Measurements from ENCODE around the gene ANKLE1. TPM values are rescaled to one million over a fixed set of nuclear protein-coding genes. Genes with fewer than 3 reads are reported as not detected.
"Not testable (repeated sequence)": the region's sequence is repeated elsewhere in the genome, so short reads cannot be mapped to it uniquely, and the experiment has no call there.

Gene ANKLE1
- polyA plus RNA-seq, 1 experiment, result 0.33 TPM

DNA sequence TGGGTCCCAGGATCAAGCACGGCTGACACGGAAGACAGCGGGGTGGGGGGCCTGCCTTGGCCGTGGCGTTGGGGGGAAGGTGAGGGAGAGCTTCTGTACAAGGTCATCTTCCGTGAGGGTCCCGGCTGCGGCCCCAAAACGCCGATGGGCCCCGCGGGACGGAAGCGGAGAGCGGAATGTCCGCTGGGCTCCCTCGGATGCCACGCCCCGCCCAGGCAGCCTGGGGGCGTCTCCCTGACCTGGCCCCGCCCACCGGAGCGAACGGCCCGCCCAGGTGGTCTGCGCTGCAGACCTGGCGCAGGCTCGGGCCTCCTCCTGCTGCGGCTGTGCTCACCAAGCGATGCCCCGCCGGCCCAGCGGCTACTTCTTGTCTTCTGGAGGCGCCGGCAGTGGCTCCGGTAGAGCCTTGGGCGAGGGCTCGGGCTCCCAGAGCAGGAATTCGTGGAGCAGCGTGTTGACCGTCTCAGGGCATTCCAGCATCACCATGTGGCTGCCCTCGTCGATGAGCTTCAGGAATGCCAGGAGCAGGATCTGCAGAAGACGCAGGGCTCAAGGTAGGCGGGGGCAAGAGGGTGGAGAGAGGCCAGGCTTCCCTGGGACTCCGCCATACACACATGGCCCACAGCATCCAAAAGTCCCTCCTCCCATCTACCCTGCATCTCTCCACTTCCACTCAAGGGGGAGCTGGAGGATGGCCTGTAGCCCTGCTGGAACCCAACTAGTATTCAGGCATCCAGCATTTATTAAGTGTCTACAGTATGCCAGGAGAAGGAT lies 10.8 kb downstream of the ANKLE1 start:
- peak; percentile 59 for DNase-seq (ENCODE audit: low read depth, low spot score)
- CTCF ChIA-PET, result interaction anchor here (0.6 to 3.3 kb wide), 9 partner anchors 10 to 687 kb away, joined by 3 to 16 read pairs (median 3); partner anchors contain the start of genes ABHD8, ANKLE1, BABAM1 and MRPL34
- Histone ChIP-seq H3K9me3 (ENCODE audit: control insufficient read depth, insufficient read depth, low read length) (peaks cover 6% of the 10 kb centered on the region), H3K27ac (ENCODE audit: low read depth, low read length) (peak overlapping the region; percentile 81), H3K4me3 (ENCODE audit: low read depth, low read length) (peak overlapping the region; percentile 63), H3K27me3 (ENCODE audit: control insufficient read depth, insufficient read depth, low read length) (no peaks in the 10 kb centered on the region)
- POLR2A ChIA-PET, result interaction anchor here (0.7 to 1.6 kb wide), 6 partner anchors 12 to 179 kb away, joined by 3 to 11 read pairs (median 4); partner anchors contain the start of genes MRPL34 and USE1
- TF ChIP-seq, protein P1, sequence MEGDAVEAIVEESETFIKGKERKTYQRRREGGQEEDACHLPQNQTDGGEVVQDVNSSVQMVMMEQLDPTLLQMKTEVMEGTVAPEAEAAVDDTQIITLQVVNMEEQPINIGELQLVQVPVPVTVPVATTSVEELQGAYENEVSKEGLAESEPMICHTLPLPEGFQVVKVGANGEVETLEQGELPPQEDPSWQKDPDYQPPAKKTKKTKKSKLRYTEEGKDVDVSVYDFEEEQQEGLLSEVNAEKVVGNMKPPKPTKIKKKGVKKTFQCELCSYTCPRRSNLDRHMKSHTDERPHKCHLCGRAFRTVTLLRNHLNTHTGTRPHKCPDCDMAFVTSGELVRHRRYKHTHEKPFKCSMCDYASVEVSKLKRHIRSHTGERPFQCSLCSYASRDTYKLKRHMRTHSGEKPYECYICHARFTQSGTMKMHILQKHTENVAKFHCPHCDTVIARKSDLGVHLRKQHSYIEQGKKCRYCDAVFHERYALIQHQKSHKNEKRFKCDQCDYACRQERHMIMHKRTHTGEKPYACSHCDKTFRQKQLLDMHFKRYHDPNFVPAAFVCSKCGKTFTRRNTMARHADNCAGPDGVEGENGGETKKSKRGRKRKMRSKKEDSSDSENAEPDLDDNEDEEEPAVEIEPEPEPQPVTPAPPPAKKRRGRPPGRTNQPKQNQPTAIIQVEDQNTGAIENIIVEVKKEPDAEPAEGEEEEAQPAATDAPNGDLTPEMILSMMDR (IDR thresholded peaks at IDR 0.05; ENCODE audit: low read depth, low read length), result peak; percentile 75

DNA sequence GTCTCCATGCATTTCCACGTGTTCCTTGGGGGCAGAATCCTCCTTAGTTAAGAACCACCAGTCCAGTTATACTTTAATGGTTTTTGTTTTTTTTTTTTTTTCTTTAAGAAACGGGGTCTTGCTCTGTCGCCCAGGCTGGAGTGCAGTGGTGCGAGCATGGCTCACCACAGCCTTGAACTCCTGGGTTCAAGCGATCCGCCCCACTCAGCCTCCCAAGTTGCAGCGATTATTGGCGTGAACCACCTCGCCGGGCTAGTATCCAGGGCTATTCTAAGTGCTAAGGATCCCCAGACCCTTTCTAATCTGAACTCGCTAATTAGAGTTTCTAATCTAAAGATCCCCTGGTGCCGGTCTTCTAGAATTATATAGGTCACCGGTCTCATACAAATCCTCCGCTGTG lies 11.9 kb downstream of the ANKLE1 start:
- ChIA-PET CTCF (interaction anchor here (0.8 to 3.3 kb wide), 6 partner anchors 11 to 98 kb away, joined by 3 to 16 read pairs (median 3); partner anchors contain the start of genes ABHD8, ANKLE1, BABAM1 and MRPL34), POLR2A (interaction anchor here (0.7 to 1.6 kb wide), 3 partner anchors 11 to 78 kb away, joined by 3 to 11 read pairs (median 3); partner anchors contain the start of genes MRPL34 and USE1)
- Histone ChIP-seq H3K4me3 (ENCODE audit: low read depth, low read length) (no peak overlapping the region), H3K27me3 (ENCODE audit: control insufficient read depth, insufficient read depth, low read length) (no peaks in the 10 kb centered on the region), H3K27ac (ENCODE audit: low read depth, low read length) (no peak overlapping the region), H3K9me3 (ENCODE audit: control insufficient read depth, insufficient read depth, low read length) (peaks cover 6% of the 10 kb centered on the region)
- DNase-seq (ENCODE audit: low read depth, low spot score), result no peak
- TF ChIP-seq, protein P1 (IDR thresholded peaks at IDR 0.05; ENCODE audit: low read depth, low read length), result no peak

DNA sequence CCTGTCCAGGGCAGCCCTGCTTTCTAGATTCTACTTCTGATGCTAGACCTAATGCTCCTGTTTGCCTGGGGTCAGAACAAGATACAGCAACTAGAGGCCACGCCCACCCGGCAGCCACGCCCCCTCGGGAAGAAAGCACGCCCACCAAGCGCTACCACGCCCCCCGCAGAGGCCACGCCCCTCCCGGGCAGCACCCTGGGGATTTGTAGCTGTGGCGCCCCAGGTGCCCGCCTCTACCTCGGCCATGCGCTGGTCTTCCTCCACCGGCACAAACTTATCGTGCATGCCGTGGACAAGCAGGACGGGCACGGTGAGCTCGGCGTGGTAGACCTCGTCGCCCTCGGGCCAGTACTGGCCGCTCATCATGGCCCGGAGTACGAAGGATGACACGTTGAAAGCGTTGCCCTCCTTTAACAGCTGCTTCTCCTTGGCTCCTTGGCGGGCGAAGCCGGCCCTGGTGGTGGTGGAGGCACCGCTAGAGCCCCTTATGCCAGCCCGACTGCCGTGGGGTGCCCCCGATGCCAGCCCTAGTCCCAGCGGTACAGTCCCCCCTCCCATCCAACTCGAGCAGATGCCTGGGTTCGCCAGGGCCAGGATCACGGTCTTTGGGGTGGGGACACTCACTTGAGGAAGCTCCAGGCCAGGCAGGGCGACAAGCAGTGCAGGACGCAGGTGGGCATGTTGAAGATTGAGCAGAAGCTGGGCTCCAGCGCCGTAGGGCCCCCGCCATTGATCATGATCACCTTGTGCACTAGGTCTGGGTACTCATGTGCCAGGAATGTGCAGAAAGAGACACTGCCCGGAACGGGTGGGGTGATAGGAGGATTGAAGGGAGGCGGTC lies 12.6 kb downstream of the ANKLE1 start:
- DNase-seq (ENCODE audit: low read depth, low spot score), result no peak
- no peak overlapping the region for H3K4me3 ChIP-seq (ENCODE audit: low read depth, low read length)
- ChIA-PET POLR2A (no interaction called here), CTCF (interaction anchor here (0.6 to 3.3 kb wide), 3 partner anchors 10 to 91 kb away, joined by 3 to 16 read pairs (median 11); partner anchors contain the start of genes ABHD8 and MRPL34)
- peaks cover 6% of the 10 kb centered on the region for H3K9me3 ChIP-seq (ENCODE audit: control insufficient read depth, insufficient read depth, low read length)
- TF ChIP-seq, protein P1 (IDR thresholded peaks at IDR 0.05; ENCODE audit: low read depth, low read length), result no peak
- no peak overlapping the region for H3K27ac ChIP-seq (ENCODE audit: low read depth, low read length)
- H3K27me3 ChIP-seq (ENCODE audit: control insufficient read depth, insufficient read depth, low read length), result no peaks in the 10 kb centered on the region

DNA sequence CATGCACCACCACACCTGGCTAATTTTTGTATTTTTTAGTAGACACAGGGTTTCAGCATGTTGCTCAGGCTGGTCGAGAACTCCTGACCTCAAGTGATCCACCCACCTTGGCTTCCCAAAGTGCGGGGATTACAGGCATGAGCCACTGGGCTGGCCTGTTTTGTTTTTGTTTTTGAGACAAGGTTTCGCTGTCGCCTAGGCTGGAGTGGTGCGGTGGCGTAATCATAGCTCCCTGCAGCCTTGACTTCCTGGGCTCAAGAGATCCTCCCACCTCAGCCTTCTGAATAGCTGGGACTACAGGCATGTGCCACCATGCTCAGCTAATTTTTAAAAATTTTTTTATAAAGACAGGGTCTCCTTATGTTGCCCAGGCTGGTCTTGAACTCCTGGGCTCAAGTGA lies 13.8 kb downstream of the ANKLE1 start:
- POLR2A ChIA-PET; H3K4me3 ChIP-seq (ENCODE audit: low read depth, low read length); H3K27ac ChIP-seq (ENCODE audit: low read depth, low read length); H3K9me3 ChIP-seq (ENCODE audit: control insufficient read depth, insufficient read depth, low read length); DNase-seq (ENCODE audit: low read depth, low spot score); H3K27me3 ChIP-seq (ENCODE audit: control insufficient read depth, insufficient read depth, low read length); CTCF ChIA-PET: not testable (repeated sequence)

DNA sequence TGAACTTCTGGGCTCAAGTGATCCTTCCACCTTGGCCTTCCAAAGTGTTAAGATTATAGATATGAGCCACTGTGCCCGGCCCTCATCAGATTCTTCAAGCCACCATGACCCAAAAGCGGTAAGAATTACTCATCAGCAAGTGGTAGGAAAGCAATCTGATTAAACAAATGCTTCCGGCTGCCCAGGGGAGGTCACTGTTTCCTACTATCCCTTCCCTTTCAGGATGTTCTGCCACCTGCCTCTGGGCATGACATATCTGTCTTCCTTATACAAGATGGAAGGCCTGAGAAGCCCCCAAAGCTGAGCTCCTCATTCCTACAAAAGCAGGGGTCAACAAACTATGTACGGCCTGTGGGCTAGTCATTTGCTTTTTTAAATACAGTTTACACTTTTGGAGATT lies 14.6 kb downstream of the ANKLE1 start:
- Histone ChIP-seq H3K9me3 (ENCODE audit: control insufficient read depth, insufficient read depth, low read length) (peaks cover 6% of the 10 kb centered on the region), H3K27me3 (ENCODE audit: control insufficient read depth, insufficient read depth, low read length) (no peaks in the 10 kb centered on the region), H3K4me3 (ENCODE audit: low read depth, low read length) (no peak overlapping the region), H3K27ac (ENCODE audit: low read depth, low read length) (no peak overlapping the region)
- POLR2A ChIA-PET, result no interaction called here
- DNase-seq (ENCODE audit: low read depth, low spot score), result no peak
- CTCF ChIA-PET, result no interaction called here
- TF ChIP-seq, protein P1 (IDR thresholded peaks at IDR 0.05; ENCODE audit: low read depth, low read length), result no peak

Measured in AG04450 (cell line).